Osteoblast (primary cell): ENCODE results near the gene SELE. TPM values are rescaled to one million over a fixed set of nuclear protein-coding genes. Genes with fewer than 3 reads are reported as not detected.

ENCODE experiments used
- DNase-seq: peaks from one replicate; pipeline ENCODE4 v3.0.0; 2011; ENCODE audit warnings: low spot score, mixed read lengths; ENCODE audit not compliant: insufficient read length; ENCODE audit errors: missing footprints
- H2AFZ ChIP-seq: 2 replicates; pipeline ENCODE4 v1.6.0; 2011; ENCODE audit warnings: mild to moderate bottlenecking, low read length
- H3K27ac ChIP-seq: 2 replicates; pipeline ENCODE4 v1.5.1; 2011; ENCODE audit warnings: mild to moderate bottlenecking, low read depth, low read length, moderate library complexity
- H3K27me3 ChIP-seq: 2 replicates; pipeline ENCODE4 v1.6.0; 2012; ENCODE audit warnings: mild to moderate bottlenecking, control low read depth, inconsistent platforms, low read length, moderate library complexity; ENCODE audit not compliant: insufficient read depth
- H3K36me3 ChIP-seq: 2 replicates; pipeline ENCODE4 v1.5.1; 2011; ENCODE audit warnings: mild to moderate bottlenecking, low read length, control low read depth, moderate library complexity; ENCODE audit not compliant: insufficient read depth
- H3K4me1 ChIP-seq: 2 replicates; pipeline ENCODE4 v1.5.1; 2011; ENCODE audit warnings: mild to moderate bottlenecking, low read length, control low read depth, moderate library complexity; ENCODE audit not compliant: insufficient read depth
- H3K4me2 ChIP-seq: 2 replicates; pipeline ENCODE4 v1.6.0; 2011; ENCODE audit warnings: mild to moderate bottlenecking, low read length; ENCODE audit not compliant: insufficient read depth
- H3K4me3 ChIP-seq: fragments of 200-600 bp; sonication (generic); 3 replicates; pipeline ENCODE4 v1.5.1; 2012; ENCODE audit warnings: mild to moderate bottlenecking, low read length, inconsistent platforms; ENCODE audit not compliant: insufficient read depth
- H3K79me2 ChIP-seq: 2 replicates; pipeline ENCODE4 v1.6.0; 2012; ENCODE audit warnings: mild to moderate bottlenecking, low read length, control low read depth, inconsistent platforms; ENCODE audit not compliant: insufficient read depth
- H3K9me3 ChIP-seq: 2 replicates; pipeline ENCODE4 v1.5.1; 2011; ENCODE audit warnings: low read depth, low read length, control low read depth
- H4K20me1 ChIP-seq: 2 replicates; pipeline ENCODE4 v1.6.0; 2012; ENCODE audit warnings: mild to moderate bottlenecking, low read length, control low read depth; ENCODE audit not compliant: insufficient read depth
- CTCF ChIP-seq: IDR thresholded peaks from 2 replicates; pipeline ENCODE4 v1.5.1; 2011; ENCODE audit warnings: mild to moderate bottlenecking, low read depth, low read length, moderate library complexity; ENCODE audit errors: extremely low read depth
- total RNA-seq: library from RNA; depleted of rRNA; stranded (reverse); fragments of >200 nt; gene quantifications from 2 replicates; pipeline ENCODE4 v1.2.3, GENCODE V29; 2012

Gene SELE
- total RNA-seq, 1 donor, result not detected

DNA sequence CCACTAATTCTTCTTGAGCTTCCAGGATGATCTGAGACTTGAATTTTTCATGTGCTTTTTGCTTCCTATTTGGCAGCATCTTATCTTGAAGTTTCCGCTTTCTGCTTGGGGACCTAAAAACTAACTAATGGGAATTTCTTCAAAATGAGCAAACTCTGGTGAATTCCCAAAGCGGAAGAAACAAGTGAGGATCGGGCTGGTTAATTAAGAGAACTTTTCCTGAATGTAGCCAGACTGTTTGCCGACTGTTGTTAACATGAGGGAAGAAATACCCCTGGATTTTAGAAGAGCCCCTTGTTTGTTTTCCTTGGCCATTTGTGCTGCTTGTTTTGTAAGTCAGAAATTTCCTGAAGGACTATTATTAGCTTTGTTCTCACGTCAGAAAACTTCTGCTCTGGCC, 6.1 kb upstream of the SELE start:
- Histone ChIP-seq H3K9me3 (no peaks in the 10 kb centered on the region), H3K4me3 (no peak overlapping the region), H3K79me2 (no peaks in the 10 kb centered on the region), H4K20me1 (no peaks in the 10 kb centered on the region), H2AFZ (no peak overlapping the region), H3K4me2 (no peak overlapping the region), H3K4me1 (peaks cover 10% of the 10 kb centered on the region), H3K27ac (no peak overlapping the region), H3K36me3 (no peaks in the 10 kb centered on the region), H3K27me3 (peaks cover 28% of the 10 kb centered on the region)
- no peak for TF ChIP-seq CTCF
- no peak for DNase-seq

DNA sequence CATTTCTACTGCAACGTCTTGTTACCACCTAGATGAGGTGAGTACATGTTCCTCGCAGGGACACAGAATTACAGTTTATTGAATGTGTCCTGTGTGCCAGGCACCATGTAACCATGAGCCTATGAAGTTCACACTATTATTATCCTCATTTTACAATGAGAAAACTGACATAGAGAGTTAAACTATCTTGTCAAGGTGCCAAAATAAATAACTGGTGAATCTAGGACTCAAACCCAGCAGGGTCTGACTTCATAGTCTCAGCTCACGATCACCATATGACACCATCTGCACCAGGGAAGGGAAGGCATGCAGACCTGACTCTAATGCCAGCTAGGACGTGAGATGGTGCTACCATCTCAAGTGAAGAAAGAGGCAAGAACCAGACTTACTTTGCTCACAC, 2.4 kb downstream of the SELE start:
- no peak overlapping the region for H3K27ac ChIP-seq
- H3K9me3 ChIP-seq, result no peaks in the 10 kb centered on the region
- H3K27me3 ChIP-seq, result peaks cover 13% of the 10 kb centered on the region
- no peak for TF ChIP-seq CTCF
- no peaks in the 10 kb centered on the region for H3K36me3 ChIP-seq
- H4K20me1 ChIP-seq, result no peaks in the 10 kb centered on the region
- H3K79me2 ChIP-seq, result no peaks in the 10 kb centered on the region
- no peak overlapping the region for H3K4me2 ChIP-seq
- no peak overlapping the region for H2AFZ ChIP-seq
- DNase-seq, result no peak
- no peak overlapping the region for H3K4me3 ChIP-seq
- no peaks in the 10 kb centered on the region for H3K4me1 ChIP-seq

- peaks cover 13% of the 10 kb centered on the region for H3K27me3 ChIP-seq
- H3K4me1 ChIP-seq, result no peaks in the 10 kb centered on the region
- TF ChIP-seq CTCF, result no peak
- no peak overlapping the region for H3K4me3 ChIP-seq
- no peak overlapping the region for H3K27ac ChIP-seq
- DNase-seq, result no peak
- H4K20me1 ChIP-seq, result no peaks in the 10 kb centered on the region
- no peaks in the 10 kb centered on the region for H3K9me3 ChIP-seq
- H3K4me2 ChIP-seq, result no peak overlapping the region
- H2AFZ ChIP-seq, result no peak overlapping the region
- H3K79me2 ChIP-seq, result no peaks in the 10 kb centered on the region
- H3K36me3 ChIP-seq, result no peaks in the 10 kb centered on the region
Observed at GRCh38 chr1:169729991-169730390, 3.9 kb downstream of the SELE start.

DNA sequence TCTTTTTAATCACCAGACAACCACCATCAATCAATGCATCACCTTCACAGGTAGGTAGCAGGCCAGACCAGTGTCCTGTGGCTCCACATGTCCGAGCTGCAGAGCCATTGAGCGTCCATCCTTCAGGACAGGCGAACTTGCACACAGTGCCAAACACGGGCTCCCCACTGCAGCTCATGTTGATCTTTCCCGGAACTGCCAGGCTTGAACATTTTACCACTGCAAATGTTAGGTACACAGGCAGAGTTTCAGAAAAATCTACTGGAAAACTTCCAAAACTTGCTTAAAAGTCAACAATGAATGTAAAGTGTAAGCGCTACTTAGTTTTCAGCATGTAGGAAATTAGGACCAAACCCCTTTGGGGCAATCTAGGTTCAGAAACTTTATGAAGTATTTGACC, 6.6 kb downstream of the SELE start:
- H2AFZ ChIP-seq, result no peak overlapping the region
- no peaks in the 10 kb centered on the region for H3K4me1 ChIP-seq
- no peaks in the 10 kb centered on the region for H3K9me3 ChIP-seq
- no peaks in the 10 kb centered on the region for H3K79me2 ChIP-seq
- no peak for DNase-seq
- H3K4me3 ChIP-seq, result no peak overlapping the region
- no peak for TF ChIP-seq CTCF
- no peak overlapping the region for H3K27ac ChIP-seq
- H3K36me3 ChIP-seq, result no peaks in the 10 kb centered on the region
- H3K27me3 ChIP-seq, result peaks cover 10% of the 10 kb centered on the region
- no peaks in the 10 kb centered on the region for H4K20me1 ChIP-seq
- no peak overlapping the region for H3K4me2 ChIP-seq
